SH-SY5Y (cell line): ENCODE results near the gene OLFM4.

ENCODE experiments used
- GATA2 ChIP-seq: IDR thresholded peaks from 2 replicates; pipeline ENCODE4 v1.6.1; 2011; ENCODE audit warnings: mild to moderate bottlenecking, low read depth, low read length
- GATA3 ChIP-seq: IDR thresholded peaks from 2 replicates; pipeline ENCODE4 v1.6.1; 2011; ENCODE audit warnings: low read depth, mild to moderate bottlenecking, low read length, moderate library complexity

GRCh38 chr13:53018690-53019647 is 9.6 kb upstream of the OLFM4 start:
- no peak for TF ChIP-seq GATA2
- TF ChIP-seq GATA3 = no peak
